ENCODE data around the gene KLHL22.
"Not testable (repeated sequence)": the region's sequence is repeated elsewhere in the genome, so short reads cannot be mapped to it uniquely, and the experiment has no call there.

The KLHL22 gene

GRCh38 chr22:20415241-20415640 lies 80.4 kb downstream of the KLHL22 start:
- DNase-seq = not testable (repeated sequence)

DNA sequence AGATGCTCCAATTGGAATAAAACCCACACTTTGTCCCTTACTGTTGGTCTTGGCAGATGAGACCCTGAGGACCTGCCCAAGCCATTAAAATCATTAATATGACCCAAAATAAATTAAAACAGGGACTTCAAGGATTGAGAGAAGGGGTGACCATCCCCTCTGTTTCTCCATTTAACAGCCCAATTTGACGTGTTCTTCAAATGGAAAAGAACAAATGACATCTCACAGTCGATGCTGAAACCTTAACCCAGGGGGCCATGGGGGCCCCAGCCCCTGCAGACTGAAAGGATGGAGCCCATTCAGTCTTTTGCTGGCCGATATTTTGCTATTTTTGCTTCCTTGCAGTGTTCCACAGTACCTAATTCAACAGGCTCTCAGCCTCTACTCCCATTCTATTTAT lies 81.1 kb downstream of the KLHL22 start:
- no peak for DNase-seq

DNA sequence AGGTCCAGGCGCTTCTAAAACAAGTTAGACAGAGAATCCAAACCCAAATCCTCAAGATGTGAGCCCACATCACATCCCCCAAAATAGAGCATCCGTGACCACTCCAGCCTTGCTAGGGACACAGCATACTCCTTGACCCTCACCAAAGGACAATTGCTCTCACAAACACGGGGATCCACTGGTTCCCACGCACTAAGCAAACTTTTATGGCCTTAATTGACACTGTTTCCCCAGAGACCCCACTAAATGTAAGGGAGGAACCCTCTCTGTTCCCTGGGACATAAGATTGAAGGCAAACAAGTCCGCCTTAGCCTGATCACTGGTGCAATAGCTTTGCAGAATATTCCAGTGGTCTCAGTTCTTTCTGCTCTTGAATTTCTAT lies 81.5 kb downstream of the KLHL22 start:
- DNase-seq = no peak

- no peak for DNase-seq
Observed at GRCh38 chr22:20413217-20414058, 82.2 kb downstream of the KLHL22 start.

DNA sequence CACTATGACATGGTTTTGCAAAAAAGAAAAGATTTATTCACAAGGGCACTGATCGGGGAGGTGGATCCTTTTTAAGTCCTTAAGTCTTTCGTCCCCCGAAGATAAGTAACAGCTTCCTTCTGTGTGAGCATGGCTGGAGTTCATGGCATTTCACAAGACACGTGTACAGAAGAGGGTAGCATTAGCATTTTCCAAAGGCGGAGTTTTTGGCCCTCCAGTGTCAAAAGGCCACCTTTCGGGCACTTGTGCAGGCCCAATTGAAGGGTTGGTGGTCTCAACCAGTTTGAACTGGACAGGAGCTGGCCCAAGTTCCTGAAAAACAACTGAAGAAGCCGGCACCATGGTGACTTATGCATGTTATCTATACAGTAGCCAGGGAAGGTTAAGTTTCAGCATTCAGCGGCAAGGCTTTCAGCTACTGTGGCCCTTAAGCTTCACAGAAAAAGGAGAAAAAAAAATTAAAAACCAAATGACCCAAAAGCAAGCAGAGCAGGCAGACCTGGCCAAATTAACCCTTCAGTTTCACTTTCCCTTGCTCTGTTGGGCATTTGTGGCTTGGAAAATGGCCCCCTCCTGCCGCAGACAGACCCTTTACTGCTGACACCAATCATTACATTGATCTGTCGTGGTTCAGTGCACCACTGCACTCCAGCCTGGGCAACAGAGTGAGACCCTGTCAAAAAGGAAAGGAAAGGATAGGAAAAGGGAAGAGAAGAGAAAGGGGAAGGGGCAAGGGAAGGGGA lies 83.0 kb downstream of the KLHL22 start:
- DNase-seq = no peak

DNA sequence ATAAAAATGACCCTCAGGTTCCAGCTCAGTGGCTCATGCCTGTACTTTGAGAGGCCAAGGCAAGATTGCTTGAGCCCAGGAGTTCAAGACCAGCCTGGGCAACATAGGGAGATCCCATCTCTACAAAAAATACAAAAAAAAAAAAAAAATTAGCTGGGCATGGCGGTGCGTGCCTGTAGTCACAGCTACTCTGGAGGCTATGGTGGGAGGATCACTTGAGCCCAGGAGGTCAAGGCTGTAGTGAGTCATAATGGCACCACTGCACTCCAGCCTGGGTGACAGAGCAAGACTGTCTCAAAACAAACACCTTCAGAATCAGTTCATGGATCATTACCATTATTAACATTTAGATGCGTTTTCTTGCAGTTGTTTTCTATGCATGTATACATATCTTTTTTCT lies 86.2 kb downstream of the KLHL22 start:
- not testable (repeated sequence) for DNase-seq

DNA sequence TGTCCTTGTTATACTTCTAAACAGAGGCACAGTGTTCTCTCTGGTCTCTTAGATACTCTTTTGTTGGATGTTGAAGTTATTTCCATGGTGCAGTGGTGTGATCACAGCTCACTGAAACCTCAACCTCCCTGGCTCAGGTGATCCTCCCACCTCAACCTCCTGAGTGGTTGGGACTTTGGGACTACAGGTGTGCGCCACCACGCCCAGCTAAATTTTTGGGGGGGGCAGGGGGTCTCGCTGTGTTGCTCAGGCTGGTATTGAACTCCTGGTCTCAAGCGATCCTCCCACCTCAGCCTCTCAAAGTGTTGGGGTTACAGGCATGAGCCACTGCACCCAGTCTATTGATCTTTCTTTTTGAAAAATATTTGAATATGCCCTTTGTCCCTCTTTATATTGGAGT lies 86.7 kb downstream of the KLHL22 start:
- DNase-seq = no peak

DNA sequence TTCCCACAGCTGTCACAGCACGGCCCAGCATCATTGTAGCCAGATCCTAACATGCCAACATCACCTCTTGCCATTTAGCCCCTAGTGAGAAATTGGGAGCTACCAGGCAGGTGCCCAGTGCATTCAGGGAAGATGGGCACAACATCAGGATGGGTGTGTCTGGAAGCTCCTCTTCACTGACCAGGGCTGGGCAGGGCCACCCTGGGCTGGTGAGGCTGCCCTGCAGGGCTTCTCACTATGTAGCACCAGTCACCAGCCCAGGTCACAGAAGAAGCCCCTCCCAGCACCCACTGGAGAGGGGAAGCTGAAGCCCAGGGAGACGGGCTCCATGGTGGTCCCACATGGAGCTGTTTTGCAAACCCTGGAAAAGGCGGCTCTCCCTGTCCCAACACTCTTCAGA lies 87.8 kb downstream of the KLHL22 start:
- no peak for DNase-seq

- DNase-seq = no peak
Observed at GRCh38 chr22:20406686-20407408, 88.7 kb downstream of the KLHL22 start.

GRCh38 chr22:20405931-20406685 lies 89.5 kb downstream of the KLHL22 start:
- no peak for DNase-seq

GRCh38 chr22:20405291-20405930 lies 90.2 kb downstream of the KLHL22 start:
- DNase-seq = no peak

GRCh38 chr22:20404881-20405280 lies 90.7 kb downstream of the KLHL22 start:
- no peak for DNase-seq

- DNase-seq = no peak
Observed at GRCh38 chr22:20403779-20404140, 91.8 kb downstream of the KLHL22 start.

- DNase-seq = no peak
Observed at GRCh38 chr22:20402960-20403778, 92.4 kb downstream of the KLHL22 start.

DNA sequence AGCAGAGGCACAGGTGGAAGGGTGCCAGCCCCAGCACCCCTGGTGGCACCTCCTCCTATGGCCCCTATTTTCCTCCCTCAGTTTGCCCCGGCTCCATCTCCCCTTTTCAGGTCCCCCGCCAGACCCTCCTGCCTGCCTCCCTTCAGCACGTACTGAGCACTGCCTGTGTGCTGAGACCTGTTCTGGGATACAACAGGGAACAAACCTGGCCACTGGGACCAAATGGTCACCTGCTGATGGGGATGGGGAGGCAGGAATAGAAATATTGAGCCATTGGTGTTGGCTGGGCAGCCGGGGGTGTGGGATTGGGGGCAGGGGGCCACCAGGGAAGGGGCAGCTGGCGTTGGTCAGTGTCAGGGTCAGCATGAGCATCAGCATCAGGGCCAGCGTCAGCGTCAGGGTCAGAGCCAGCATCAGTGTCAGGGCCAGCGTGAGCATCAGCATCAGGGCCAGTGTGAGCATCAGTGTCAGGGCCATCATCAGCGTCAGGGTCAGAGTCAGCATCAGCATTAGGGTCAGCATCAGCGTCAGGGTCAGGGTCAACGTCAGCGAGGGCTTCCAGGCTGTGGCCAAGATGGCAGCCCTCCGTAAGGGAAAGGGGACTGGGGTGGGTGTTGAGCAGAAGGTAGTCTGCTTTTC lies 94.1 kb downstream of the KLHL22 start:
- DNase-seq = no peak

- DNase-seq = no peak
Observed at GRCh38 chr22:20400606-20401375, 94.8 kb downstream of the KLHL22 start.

DNA sequence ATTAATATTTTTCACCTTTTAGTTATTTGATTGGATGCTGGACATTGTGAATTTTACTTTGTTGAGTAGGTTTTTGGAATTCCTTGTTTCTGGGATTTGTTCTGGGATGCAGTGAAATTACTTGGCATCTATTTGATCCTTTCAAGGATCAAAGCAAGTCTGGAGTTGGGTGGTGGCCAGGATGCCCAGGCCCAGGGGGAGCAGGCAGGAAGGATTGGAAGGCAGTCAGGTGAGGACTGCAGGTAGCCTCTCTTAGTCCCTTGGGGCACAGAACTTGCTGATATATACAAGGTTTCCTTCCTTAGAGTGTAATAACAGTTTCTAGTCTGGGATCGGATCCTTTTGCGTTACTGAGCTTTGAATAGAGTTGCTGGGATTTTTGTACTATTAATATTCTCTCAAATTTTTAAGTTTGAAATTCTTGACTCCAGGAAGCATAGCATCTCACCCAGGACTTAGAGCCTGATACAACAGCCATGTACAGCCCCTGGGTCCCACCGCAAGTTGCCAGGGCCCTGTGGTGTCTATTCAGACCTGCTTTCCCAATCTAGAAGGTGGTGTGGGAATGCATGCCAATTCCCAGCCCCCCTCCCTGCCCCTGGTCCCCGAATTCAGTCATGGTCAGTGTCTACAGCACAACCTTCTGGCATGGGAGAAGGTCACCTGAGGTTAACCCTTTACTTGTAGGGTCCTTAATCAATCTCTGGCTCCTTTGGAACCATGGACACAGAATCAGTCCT lies 95.6 kb downstream of the KLHL22 start:
- DNase-seq = no peak

DNA sequence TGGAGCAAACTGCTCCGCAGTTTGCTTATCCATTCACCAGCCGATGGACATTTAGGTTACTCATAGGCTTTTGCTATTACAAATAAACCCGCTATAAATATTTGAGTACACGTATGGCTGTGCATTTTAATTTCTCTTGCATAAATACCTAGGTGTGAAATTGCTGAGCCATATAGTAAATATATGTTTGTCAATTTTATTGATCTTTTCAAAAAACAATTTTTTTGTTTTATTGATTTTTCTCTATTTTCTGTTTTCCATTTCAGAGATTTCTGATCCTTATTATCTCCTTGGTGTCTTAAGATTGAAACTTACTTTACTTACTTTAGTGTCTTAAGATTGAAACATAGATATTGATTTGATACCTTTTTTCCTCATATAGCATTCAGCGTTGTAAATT lies 97.2 kb downstream of the KLHL22 start:
- no peak for DNase-seq

GRCh38 chr22:20397498-20397897 lies 98.1 kb downstream of the KLHL22 start:
- DNase-seq = no peak
